Ammon's horn (tissue), 1 donor: Measurements from ENCODE around the gene EVC.
"Not testable (repeated sequence)": the region's sequence is repeated elsewhere in the genome, so short reads cannot be mapped to it uniquely, and the experiment has no call there.

Experiments used
- DNase-seq: peaks from one replicate; pipeline ENCODE4 v3.0.0-alpha.2; 2016; ENCODE audit warnings: low spot score

EVC gene

GRCh38 chr4:5708449-5709206 is 2.4 kb upstream of the EVC start, which contains the start of gene EVC2:
EVC2 (minus strand) TSS chr4:5708559; CDS start chr4:5708513, 46 bp downstream.
- no peak for DNase-seq

- no peak for DNase-seq
Observed at GRCh38 chr4:5709207-5709575, 1.8 kb upstream of the EVC start.

- no peak for DNase-seq
Observed at GRCh38 chr4:5710065-5710960, 688 bp upstream of the EVC start.

- no peak for DNase-seq
Observed at GRCh38 chr4:5711479-5712184, 631 bp downstream of the EVC start.

- no peak for DNase-seq
Observed at GRCh38 chr4:5712517-5712916, 1.5 kb downstream of the EVC start.

- no peak for DNase-seq
Observed at GRCh38 chr4:5712931-5713330, 1.9 kb downstream of the EVC start.

- no peak for DNase-seq
Observed at GRCh38 chr4:5713861-5714260, 2.9 kb downstream of the EVC start.

- no peak for DNase-seq
Observed at GRCh38 chr4:5715357-5715756, 4.4 kb downstream of the EVC start.

- DNase-seq: no peak
Observed at GRCh38 chr4:5716391-5716790, 5.4 kb downstream of the EVC start.

- no peak for DNase-seq
Observed at GRCh38 chr4:5717449-5718158, 6.6 kb downstream of the EVC start.

GRCh38 chr4:5718411-5718810 is 7.4 kb downstream of the EVC start:
- DNase-seq: no peak

GRCh38 chr4:5719350-5720055 is 8.5 kb downstream of the EVC start:
- DNase-seq: no peak

GRCh38 chr4:5720157-5720850 is 9.3 kb downstream of the EVC start:
- DNase-seq: no peak

GRCh38 chr4:5720980-5721379 is 10.0 kb downstream of the EVC start:
- DNase-seq: no peak

GRCh38 chr4:5721923-5722322 is 10.9 kb downstream of the EVC start:
- no peak for DNase-seq

- DNase-seq: no peak
Observed at GRCh38 chr4:5722328-5722727, 11.3 kb downstream of the EVC start.

- DNase-seq: no peak
Observed at GRCh38 chr4:5724377-5724776, 13.4 kb downstream of the EVC start.

- not testable (repeated sequence) for DNase-seq
Observed at GRCh38 chr4:5728412-5728811, 17.4 kb downstream of the EVC start.

- DNase-seq: no peak
Observed at GRCh38 chr4:5730436-5730835, 19.4 kb downstream of the EVC start.
